HepG2 (cell line): ENCODE data around the gene TBCD. TPM values are rescaled to one million over a fixed set of nuclear protein-coding genes. Genes with fewer than 3 reads are reported as not detected.

Experiments used
- ELF1 ChIP-seq: sonication (generic); formaldehyde crosslinking; IDR thresholded peaks from 2 replicates; pipeline ENCODE4 v1.4.0; 2020; ENCODE audit warnings: missing genetic modification reagents
- HBP1 ChIP-seq: IDR thresholded peaks from 2 replicates; pipeline ENCODE4 v1.6.1; 2016; ENCODE audit warnings: low read depth, control low read depth
- KAT2B ChIP-seq: fragments of 150-350 bp; IDR thresholded peaks from 2 replicates; pipeline ENCODE4 v1.6.1; 2014; ENCODE audit warnings: low read depth, low read length, borderline replicate concordance
- NFIC ChIP-seq: IDR thresholded peaks from 2 replicates; pipeline ENCODE4 v1.6.1; 2012; ENCODE audit warnings: mild to moderate bottlenecking, low read length, inconsistent platforms
- TBP ChIP-seq: sonication (generic); formaldehyde crosslinking; IDR thresholded peaks from 2 replicates; pipeline ENCODE4 v1.5.0; 2020; ENCODE audit warnings: missing genetic modification reagents
- TSC22D2 ChIP-seq: sonication (generic); formaldehyde crosslinking; IDR thresholded peaks from 2 replicates; pipeline ENCODE4 v1.5.1; 2020; ENCODE audit warnings: missing genetic modification reagents, mild to moderate bottlenecking, borderline replicate concordance
- ZBTB40 ChIP-seq, 2 experiments: fragments of 450-650 bp in 1 of 2; sonication (generic) in 1 of 2; formaldehyde crosslinking in 1 of 2; IDR thresholded peaks; 2 replicates each; pipeline versions ENCODE4 v1.6.1 to v1.8.0; 2016 to 2022; ENCODE audit warnings: antibody characterized with exemption in 1 of 2, mild to moderate bottlenecking in 1 of 2, missing genetic modification reagents in 1 of 2
- ZEB1 ChIP-seq: IDR thresholded peaks from 2 replicates; pipeline ENCODE4 v1.6.1; 2012; ENCODE audit warnings: mild to moderate bottlenecking, low read depth, inconsistent platforms; ENCODE audit not compliant: insufficient replicate concordance
- ZHX2 ChIP-seq, 2 experiments: sonication (generic) in 1 of 2; formaldehyde crosslinking in 1 of 2; IDR thresholded peaks; 2 replicates each; pipeline versions ENCODE4 v1.6.1 to v1.9.0; 2014 to 2022; ENCODE audit warnings: antibody characterized with exemption in 1 of 2, borderline replicate concordance in 1 of 2, inconsistent platforms in 1 of 2, low read depth in 1 of 2, missing genetic modification reagents in 1 of 2
- ZNF296 ChIP-seq: sonication (generic); formaldehyde crosslinking; conservative IDR thresholded peaks from 2 replicates; pipeline ENCODE4 v1.5.0; 2020; ENCODE audit warnings: mild to moderate bottlenecking, missing genetic modification reagents
- ZNF724P ChIP-seq: sonication (generic); formaldehyde crosslinking; IDR thresholded peaks from 2 replicates; pipeline ENCODE4 v1.8.0; 2022; ENCODE audit warnings: missing genetic modification reagents, borderline replicate concordance
- ZNF780A ChIP-seq: sonication (generic); formaldehyde crosslinking; IDR thresholded peaks from 2 replicates; pipeline ENCODE4 v1.8.0; 2022; ENCODE audit warnings: mild to moderate bottlenecking, missing genetic modification reagents, moderate library complexity
- polyA plus RNA-seq, 8 experiments: library from polyadenylated mRNA; depleted of rRNA in 3 of 8; stranded (reverse) in 7 of 8; unstranded in 1 of 8; fragments of >200 nt; fragmentation: Illumina TruSeq in 4 of 8; extraction: Trizol in 4 of 8; gene quantifications; 2 replicates each; pipeline versions ENCODE4 v1.2.1 to v1.2.3, GENCODE V29; 2011 to 2016; ENCODE audit warnings: low read depth in 4 of 8, missing spikeins in 1 of 8, mixed read lengths in 1 of 8; ENCODE audit not compliant: insufficient read depth in 1 of 8
- total RNA-seq, 5 experiments: library from RNA; depleted of rRNA; stranded (reverse); fragments of >200 nt; fragmentation: Illumina TruSeq; extraction: Trizol; gene quantifications; 2 replicates each; pipeline ENCODE4 v1.2.3, GENCODE V29; 2016; ENCODE audit warnings: low read depth in 1 of 5

TBCD gene
- total and polyA plus RNA-seq, 2 of the 13 experiments (the other 11 are each of a cell fraction or from before 2014, with no cell fraction given), result 33.9 to 54.8 TPM

- TF ChIP-seq ZHX2 (IDR thresholded peaks at IDR 0.05; ENCODE audit: low read depth) (peak; percentile 58; the same call in 1 of the 2 replicates), ZHX2 (CRISPR knock-in tag; IDR thresholded peaks at IDR 0.05; ENCODE audit: borderline replicate concordance) (no peak), HBP1 (CRISPR knock-in tag) (no peak), ZNF296 (no peak), NFIC (no peak), ELF1 (CRISPR knock-in tag) (no peak), TBP (no peak), ZNF780A (CRISPR knock-in tag) (no peak), ZNF724P (CRISPR knock-in tag) (no peak), ZEB1 (no peak), TSC22D2 (CRISPR knock-in tag) (no peak), KAT2B (no peak), ZBTB40 (IDR thresholded peaks at IDR 0.05) (no peak), ZBTB40 (CRISPR knock-in tag; IDR thresholded peaks at IDR 0.05) (no peak)
Observed at GRCh38 chr17:82875407-82875856, 123.6 kb downstream of the TBCD start (continued).
